HFFc6 (cell line): ENCODE measurements around the gene PINK1. TPM values are rescaled to one million over a fixed set of nuclear protein-coding genes. Genes with fewer than 3 reads are reported as not detected.

ENCODE experiments used
- DNase-seq: peaks from one replicate; pipeline ENCODE4 v3.0.0-alpha.2; 2018
- H3K27ac Mint-ChIP-seq: 2 replicates; pipeline ENCODE4 v1.8.0; 2020; ENCODE audit warnings: mild to moderate bottlenecking, mixed read lengths
- H3K27me3 Mint-ChIP-seq: 2 replicates; pipeline ENCODE4 v1.8.0; 2021; ENCODE audit warnings: mild to moderate bottlenecking, moderate library complexity, mixed read lengths; ENCODE audit not compliant: insufficient read depth
- H3K36me3 Mint-ChIP-seq: 2 replicates; pipeline ENCODE4 v1.8.0; 2021; ENCODE audit warnings: low read depth, mixed read lengths
- H3K4me1 Mint-ChIP-seq: 2 replicates; pipeline ENCODE4 v1.8.0; 2020; ENCODE audit warnings: low read depth, mixed read lengths
- H3K4me3 Mint-ChIP-seq: 2 replicates; pipeline ENCODE4 v1.8.0; 2020; ENCODE audit warnings: mild to moderate bottlenecking, moderate library complexity, mixed read lengths
- H3K9me3 Mint-ChIP-seq: 2 replicates; pipeline ENCODE4 v1.8.0; 2020; ENCODE audit warnings: mild to moderate bottlenecking, mixed read lengths
- total RNA-seq, 6 experiments: library from RNA; stranded (reverse); fragmentation: NEBNext Ultra II Directional; extraction: Animal tissue kit (Norgen Biotek cat#: 25700); gene quantifications; 2 replicates in 1 of 6; 3 replicates in 5 of 6; pipeline ENCODE4 v1.2.3, GENCODE V29; 2021
- TF ChIP-seq, protein P1 (sequence below): fragments of 200-600 bp; sonication (generic); IDR thresholded peaks from 2 replicates; pipeline ENCODE4 v1.5.0; 2021; ENCODE audit warnings: antibody characterized with exemption, mild to moderate bottlenecking

Gene PINK1
- total RNA-seq, 6 experiments from 2014 or later = 89.9 to 134 (median 99.1) TPM

GRCh38 chr1:20597650-20598049, 35.6 kb upstream of the PINK1 start:
- TF ChIP-seq, protein P1, sequence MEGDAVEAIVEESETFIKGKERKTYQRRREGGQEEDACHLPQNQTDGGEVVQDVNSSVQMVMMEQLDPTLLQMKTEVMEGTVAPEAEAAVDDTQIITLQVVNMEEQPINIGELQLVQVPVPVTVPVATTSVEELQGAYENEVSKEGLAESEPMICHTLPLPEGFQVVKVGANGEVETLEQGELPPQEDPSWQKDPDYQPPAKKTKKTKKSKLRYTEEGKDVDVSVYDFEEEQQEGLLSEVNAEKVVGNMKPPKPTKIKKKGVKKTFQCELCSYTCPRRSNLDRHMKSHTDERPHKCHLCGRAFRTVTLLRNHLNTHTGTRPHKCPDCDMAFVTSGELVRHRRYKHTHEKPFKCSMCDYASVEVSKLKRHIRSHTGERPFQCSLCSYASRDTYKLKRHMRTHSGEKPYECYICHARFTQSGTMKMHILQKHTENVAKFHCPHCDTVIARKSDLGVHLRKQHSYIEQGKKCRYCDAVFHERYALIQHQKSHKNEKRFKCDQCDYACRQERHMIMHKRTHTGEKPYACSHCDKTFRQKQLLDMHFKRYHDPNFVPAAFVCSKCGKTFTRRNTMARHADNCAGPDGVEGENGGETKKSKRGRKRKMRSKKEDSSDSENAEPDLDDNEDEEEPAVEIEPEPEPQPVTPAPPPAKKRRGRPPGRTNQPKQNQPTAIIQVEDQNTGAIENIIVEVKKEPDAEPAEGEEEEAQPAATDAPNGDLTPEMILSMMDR = no peak
- no peak for DNase-seq
- Mint-ChIP-seq H3K27ac (no peak overlapping the region), H3K36me3 (peaks cover 17% of the 10 kb centered on the region), H3K4me3 (no peak overlapping the region), H3K9me3 (no peaks in the 10 kb centered on the region), H3K4me1 (peaks cover 36% of the 10 kb centered on the region), H3K27me3 (peaks cover 5% of the 10 kb centered on the region)

- DNase-seq = no peak
- Mint-ChIP-seq H3K4me3 (peak overlapping the region; percentile 33; the same call in 1 of the 2 replicates), H3K9me3 (no peaks in the 10 kb centered on the region), H3K27ac (peak overlapping the region; percentile 98), H3K36me3 (peaks cover 26% of the 10 kb centered on the region), H3K27me3 (peaks cover 4% of the 10 kb centered on the region; the same call in 1 of the 2 replicates), H3K4me1 (peaks cover 61% of the 10 kb centered on the region)
- TF ChIP-seq, protein P1 = no peak
Measured at GRCh38 chr1:20600156-20600555, 33.1 kb upstream of the PINK1 start.

DNA sequence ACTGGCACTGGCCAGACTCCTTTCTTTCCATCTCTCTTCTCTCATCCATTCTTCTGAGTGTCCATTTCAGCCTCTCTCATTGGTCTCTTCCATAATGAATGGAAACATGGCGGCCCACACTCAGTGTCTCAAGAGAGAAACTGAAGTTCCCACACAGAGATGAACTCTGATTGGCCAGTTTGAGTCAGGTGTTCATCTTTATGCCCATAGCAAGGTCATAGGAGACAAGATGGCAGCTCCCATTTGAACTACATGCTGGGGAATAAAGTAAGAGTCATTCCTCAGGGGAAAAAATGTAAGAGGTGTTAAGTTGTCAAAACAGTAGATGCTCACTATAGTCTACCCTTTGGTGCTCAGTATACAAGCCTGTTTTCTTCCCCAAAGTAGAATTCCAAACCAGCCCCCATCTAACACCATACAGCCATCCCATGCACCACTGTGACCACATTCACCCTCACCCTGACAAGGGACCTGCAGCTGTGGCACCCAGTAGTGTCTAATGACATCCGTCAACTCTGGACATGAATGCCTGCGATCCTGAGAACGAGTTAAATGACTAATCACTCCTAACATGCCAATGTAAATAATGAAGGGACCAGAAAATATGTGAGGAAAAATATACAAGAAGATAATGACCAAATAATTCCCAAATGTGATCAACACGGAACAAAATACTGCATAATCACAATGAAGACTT, 32.0 kb upstream of the PINK1 start:
- H3K9me3 Mint-ChIP-seq = no peaks in the 10 kb centered on the region
- H3K27ac Mint-ChIP-seq = peak overlapping the region; percentile 98
- H3K4me3 Mint-ChIP-seq = peak overlapping the region; percentile 49
- TF ChIP-seq, protein P1 = no peak
- peaks cover 65% of the 10 kb centered on the region for H3K4me1 Mint-ChIP-seq
- H3K36me3 Mint-ChIP-seq = peaks cover 27% of the 10 kb centered on the region
- peaks cover 2% of the 10 kb centered on the region; the same call in 1 of the 2 replicates for H3K27me3 Mint-ChIP-seq
- peak; percentile 41 for DNase-seq

GRCh38 chr1:20602851-20603450, 30.3 kb upstream of the PINK1 start:
- H3K27ac Mint-ChIP-seq = peak overlapping the region; percentile 98
- TF ChIP-seq, protein P1 = no peak
- peak overlapping the region; percentile 64 for H3K4me3 Mint-ChIP-seq
- no peaks in the 10 kb centered on the region for H3K9me3 Mint-ChIP-seq
- H3K36me3 Mint-ChIP-seq = peaks cover 27% of the 10 kb centered on the region
- no peak for DNase-seq
- peaks cover 2% of the 10 kb centered on the region; the same call in 1 of the 2 replicates for H3K27me3 Mint-ChIP-seq
- peaks cover 81% of the 10 kb centered on the region for H3K4me1 Mint-ChIP-seq

GRCh38 chr1:20603504-20604464, 29.5 kb upstream of the PINK1 start:
- H3K27me3 Mint-ChIP-seq = peaks cover 2% of the 10 kb centered on the region; the same call in 1 of the 2 replicates

More at GRCh38 chr1:20603504-20604464, 29.5 kb upstream of the PINK1 start:
- TF ChIP-seq, protein P1 = no peak
- Mint-ChIP-seq H3K4me3 (peak overlapping the region; percentile 64), H3K36me3 (peaks cover 27% of the 10 kb centered on the region), H3K4me1 (peaks cover 80% of the 10 kb centered on the region), H3K9me3 (no peaks in the 10 kb centered on the region), H3K27ac (peak overlapping the region; percentile 98)
- peak; percentile 98 for DNase-seq
